A549 (cell line): ENCODE measurements around the gene SEPHS1. TPM values are rescaled to one million over a fixed set of nuclear protein-coding genes. Genes with fewer than 3 reads are reported as not detected.

Source experiments
- ATAC-seq, 2 experiments: fragments of 200-7000 bp in 1 of 2; fragments of >200 bp in 1 of 2; cut with Nextera tagmentation in 1 of 2; cut with Tn5 transposase in 1 of 2; 3 replicates each; pipeline versions ENCODE4 v1.8.0 to v1.9.1; 2018 to 2020; ENCODE audit warnings: mild to moderate bottlenecking in 1 of 2, moderate library complexity in 1 of 2
- CTCF ChIA-PET: fragments of 300-600 bp; sonication (Branson Sonifier 250); formaldehyde crosslinking; extraction: SDS; loops from one replicate; lab custom pipeline; 2021; ENCODE audit warnings: antibody characterized with exemption, inconsistent platforms; lab: Yijun Ruan, JAX
- POLR2A ChIA-PET: fragments of 350-600 bp; formaldehyde crosslinking; extraction: SDS; loops from one replicate; lab custom pipeline; 2021; ENCODE audit warnings: antibody characterized with exemption, inconsistent platforms; lab: Yijun Ruan, JAX
- DNase-seq, 2 experiments: peaks; one replicate each; pipeline versions ENCODE4 v3.0.0 to v3.0.0-alpha.2; 2011 to 2016; ENCODE audit warnings: low read depth in 1 of 2, low spot score in 1 of 2
- FAIRE-seq: peaks from 2 replicates; lab custom pipeline; 2011; peaks lifted over from hg19 to GRCh38; lab: Jason Lieb, UNC
- H3K27ac ChIP-seq, 2 experiments: fragments of >200 bp; sonication (Bioruptor Twin); formaldehyde crosslinking; 3 replicates each; pipeline ENCODE4 v1.5.1; 2016 to 2017
- H3K4me1 ChIP-seq: fragments of >200 bp; sonication (Bioruptor Twin); formaldehyde crosslinking; 3 replicates; pipeline ENCODE4 v1.6.1; 2016
- H3K4me2 ChIP-seq: fragments of >200 bp; sonication (Bioruptor Twin); formaldehyde crosslinking; 3 replicates; pipeline ENCODE4 v1.6.1; 2016
- H3K4me3 ChIP-seq: fragments of >200 bp; sonication (Bioruptor Twin); formaldehyde crosslinking; 3 replicates; pipeline ENCODE4 v1.5.1; 2016
- H3K9me3 ChIP-seq: fragments of >200 bp; sonication (Bioruptor Twin); formaldehyde crosslinking; 3 replicates; pipeline ENCODE4 v1.6.1; 2016
- CBX8 ChIP-seq: fragments of 200-600 bp; sonication (generic); IDR thresholded peaks from 2 replicates; pipeline ENCODE4 v1.6.1; 2016
- CEBPB ChIP-seq, 2 experiments: fragments of >200 bp in 1 of 2; sonication (Bioruptor Twin) in 1 of 2; formaldehyde crosslinking in 1 of 2; IDR thresholded peaks; 2 replicates each; pipeline ENCODE4 v1.6.1; 2012 to 2016
- FOSL2 ChIP-seq, 2 experiments: fragments of 450-650 bp in 1 of 2; fragments of >200 bp in 1 of 2; sonication (Bioruptor Twin) in 1 of 2; formaldehyde crosslinking; IDR thresholded peaks; 2 replicates each; pipeline versions ENCODE4 v1.5.0 to v1.6.1; 2016 to 2020; ENCODE audit warnings: mild to moderate bottlenecking in 1 of 2, moderate library complexity in 1 of 2
- FOXS1 ChIP-seq: fragments of 250-450 bp; sonication (Bioruptor Pico); IDR thresholded peaks from 2 replicates; pipeline ENCODE4 v1.5.0; 2020; ENCODE audit warnings: mild to moderate bottlenecking, moderate library complexity
- HDAC2 ChIP-seq: fragments of 200-600 bp; sonication (generic); IDR thresholded peaks from 2 replicates; pipeline ENCODE4 v1.6.1; 2016
- HEYL ChIP-seq: fragments of 250-450 bp; sonication (Bioruptor Pico); IDR thresholded peaks from 2 replicates; pipeline ENCODE4 v1.8.0; 2021; ENCODE audit warnings: mild to moderate bottlenecking, moderate library complexity
- HOXB13 ChIP-seq: fragments of 250-450 bp; sonication (Bioruptor Pico); IDR thresholded peaks from 2 replicates; pipeline ENCODE4 v1.5.0; 2020; ENCODE audit warnings: low read depth, mild to moderate bottlenecking, moderate library complexity
- JUN ChIP-seq, 2 experiments: fragments of >200 bp; sonication (Bioruptor Twin); formaldehyde crosslinking; IDR thresholded peaks; 2 replicates in 1 of 2; 3 replicates in 1 of 2; pipeline ENCODE4 v1.6.1; 2016 to 2017
- JUNB ChIP-seq: fragments of >200 bp; sonication (Bioruptor Twin); formaldehyde crosslinking; IDR thresholded peaks from 2 replicates; pipeline ENCODE4 v1.6.1; 2016
- MAX ChIP-seq: IDR thresholded peaks from 2 replicates; pipeline ENCODE4 v1.6.1; 2012
- NPAS2 ChIP-seq: fragments of 250-450 bp; sonication (Bioruptor Pico); IDR thresholded peaks from 2 replicates; pipeline ENCODE4 v1.8.0; 2022; ENCODE audit warnings: mild to moderate bottlenecking, moderate library complexity, borderline replicate concordance
- PHF8 ChIP-seq: fragments of 200-600 bp; sonication (generic); IDR thresholded peaks from 2 replicates; pipeline ENCODE4 v1.6.1; 2016; ENCODE audit warnings: low read depth, mild to moderate bottlenecking, antibody characterized with exemption, moderate library complexity, borderline replicate concordance
- POLR2A ChIP-seq: IDR thresholded peaks from 2 replicates; pipeline ENCODE4 v1.6.1; 2012; ENCODE audit warnings: mild to moderate bottlenecking, low read length
- RNF2 ChIP-seq: fragments of 200-600 bp; sonication (generic); IDR thresholded peaks from 2 replicates; pipeline ENCODE4 v1.6.1; 2016; ENCODE audit warnings: low read depth, mild to moderate bottlenecking, antibody characterized with exemption, moderate library complexity, borderline replicate concordance
- SMC3 ChIP-seq: fragments of >200 bp; sonication (Bioruptor Twin); formaldehyde crosslinking; IDR thresholded peaks from 3 replicates; pipeline ENCODE4 v1.6.1; 2018; ENCODE audit warnings: inconsistent platforms
- TFCP2L1 ChIP-seq: fragments of 250-450 bp; sonication (Bioruptor Pico); IDR thresholded peaks from 2 replicates; pipeline ENCODE4 v1.5.0; 2021; ENCODE audit warnings: mild to moderate bottlenecking
- ZNF302 ChIP-seq: fragments of 250-450 bp; sonication (Bioruptor Pico); IDR thresholded peaks from 2 replicates; pipeline ENCODE4 v1.9.0; 2021; ENCODE audit warnings: inconsistent platforms, mild to moderate bottlenecking, moderate library complexity
- WGBS: methylation state at CpG from one replicate; pipeline ENCODE4 v1.1.6; 2017; ENCODE audit errors: missing lambda C conversion rate; 5-methylcytosine and 5-hydroxymethylcytosine counted together
- polyA minus RNA-seq: library from RNA; depleted of rRNA, polyadenylated mRNA; stranded (reverse); fragments of >200 nt; gene quantifications from 2 replicates; pipeline ENCODE4 v1.2.3, GENCODE V29; 2011; rRNA and poly(A)+ RNA removed
- polyA plus RNA-seq, 4 experiments: library from polyadenylated mRNA; depleted of rRNA in 3 of 4; stranded (reverse); fragments of >200 nt; fragmentation: RNase III in 1 of 4; extraction: RNeasy Plus Mini Kit Qiagen cat#74134 plus additional on column Dnase treatment in 1 of 4; gene quantifications; 2 replicates in 3 of 4; 3 replicates in 1 of 4; pipeline ENCODE4 v1.2.3, GENCODE V29; 2011 to 2017
- TF ChIP-seq, protein P1 (sequence below): fragments of >200 bp; sonication (Bioruptor Twin); formaldehyde crosslinking; IDR thresholded peaks from 3 replicates; pipeline ENCODE4 v1.6.1; 2016
- TF ChIP-seq, protein P2 (sequence below): IDR thresholded peaks from 2 replicates; pipeline ENCODE4 v1.6.1; 2012; ENCODE audit warnings: low read depth, borderline replicate concordance
- TF ChIP-seq, protein P3 (sequence below): fragments of >200 bp; sonication (Bioruptor Twin); formaldehyde crosslinking; IDR thresholded peaks from 3 replicates; pipeline ENCODE4 v1.5.1; 2016
- TF ChIP-seq, protein P4 (sequence below): IDR thresholded peaks from 2 replicates; pipeline ENCODE4 v1.6.1; 2012

Gene SEPHS1, protein sequence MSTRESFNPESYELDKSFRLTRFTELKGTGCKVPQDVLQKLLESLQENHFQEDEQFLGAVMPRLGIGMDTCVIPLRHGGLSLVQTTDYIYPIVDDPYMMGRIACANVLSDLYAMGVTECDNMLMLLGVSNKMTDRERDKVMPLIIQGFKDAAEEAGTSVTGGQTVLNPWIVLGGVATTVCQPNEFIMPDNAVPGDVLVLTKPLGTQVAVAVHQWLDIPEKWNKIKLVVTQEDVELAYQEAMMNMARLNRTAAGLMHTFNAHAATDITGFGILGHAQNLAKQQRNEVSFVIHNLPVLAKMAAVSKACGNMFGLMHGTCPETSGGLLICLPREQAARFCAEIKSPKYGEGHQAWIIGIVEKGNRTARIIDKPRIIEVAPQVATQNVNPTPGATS
- polyA plus RNA-seq (2011; rRNA removed) = 114 and 124 TPM in 2 replicates
- polyA plus RNA-seq (2012; cell fraction: cytosol; rRNA removed) = 57.6 and 66.5 TPM in 2 replicates
- polyA plus RNA-seq (2012; cell fraction: nucleus; rRNA removed) = 33.8 and 43.2 TPM in 2 replicates
- polyA plus RNA-seq (2017; fragmentation: RNase III; extraction: RNeasy Plus Mini Kit Qiagen cat#74134 plus additional on column Dnase treatment) = 71.4 to 82.5 TPM (median 78.6 TPM) in 3 replicates
- polyA minus RNA-seq = 72.6 and 85.9 TPM in 2 replicates

DNA sequence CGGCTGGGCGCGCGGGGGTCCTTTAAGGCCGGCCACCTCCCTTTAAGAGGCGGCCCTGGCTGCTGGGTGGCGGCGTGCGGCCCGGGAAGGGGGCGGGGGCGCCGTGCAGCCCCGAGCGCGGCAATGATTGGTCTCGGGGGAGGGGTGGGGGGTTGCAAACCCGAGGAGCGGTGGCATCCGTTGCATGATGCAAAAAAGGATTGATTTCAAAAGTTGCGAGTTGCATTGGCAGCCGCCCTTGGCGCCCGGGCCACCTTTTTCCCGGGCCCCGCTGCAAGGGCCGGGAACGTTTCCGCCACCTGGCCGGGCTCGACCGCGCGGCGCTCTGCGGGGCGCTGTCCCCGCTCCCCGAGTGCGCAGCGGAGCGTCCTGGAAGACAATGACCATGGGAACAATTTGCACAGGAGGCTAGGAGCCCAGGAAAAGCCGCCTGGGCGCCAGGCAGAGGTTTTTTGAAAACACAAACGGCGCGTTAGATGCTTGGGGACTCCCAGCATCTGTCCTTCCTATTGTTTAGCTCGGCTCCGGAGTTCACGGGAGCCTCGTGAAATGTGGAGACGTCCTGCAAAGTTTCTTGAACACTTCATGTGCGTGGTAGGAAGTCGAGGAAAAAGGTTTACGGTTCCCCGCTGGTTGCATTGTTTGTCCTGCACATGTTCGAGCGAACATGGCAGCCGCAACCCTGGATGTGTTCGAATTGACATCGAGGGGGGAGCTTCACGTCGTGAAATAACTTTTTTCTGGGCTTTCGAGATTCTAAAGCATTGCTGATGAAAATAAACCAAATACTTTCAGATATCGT lies at the start of gene SEPHS1:
Gene SEPHS1, minus strand, starts transcription at position 78 of the 802 bp plus-strand sequence. CDS start 3,343 bp downstream, outside the sequence.
- Histone ChIP-seq H3K9me3 (no peaks in the 10 kb centered on the region), H3K27ac (peak within 1 kb of the TSS; percentile 98 to 100), H3K4me3 (peak within 1 kb of the TSS; percentile 89), H3K4me1 (peaks cover 12% of the 10 kb centered on the region), H3K4me2 (peak within 1 kb of the TSS; percentile 98)
- TF ChIP-seq HDAC2 (peak; percentile 57; the same call in 1 of the 2 replicates), NPAS2 (CRISPR knock-in tag) (no peak), MAX (peak; percentile 60), CBX8 (no peak), FOXS1 (no peak), HEYL (CRISPR knock-in tag) (no peak), FOSL2 (IDR thresholded peaks at IDR 0.05) (no peak), FOSL2 (CRISPR knock-in tag; IDR thresholded peaks at IDR 0.05) (no peak), PHF8 (peak; percentile 54), JUNB (no peak), HOXB13 (CRISPR knock-in tag) (no peak), RNF2 (no peak), JUN (IDR thresholded peaks at IDR 0.05) (peak; percentile 74 to 86), CEBPB (IDR thresholded peaks at IDR 0.05) (0 out of 4 replicates have a peak, but pooled peaks of 1 of the 2 experiments have one; percentile 54), SMC3 (no peak), TFCP2L1 (no peak), ZNF302 (CRISPR knock-in tag) (no peak), POLR2A (peak; percentile 65)
- TF ChIP-seq, protein P1, sequence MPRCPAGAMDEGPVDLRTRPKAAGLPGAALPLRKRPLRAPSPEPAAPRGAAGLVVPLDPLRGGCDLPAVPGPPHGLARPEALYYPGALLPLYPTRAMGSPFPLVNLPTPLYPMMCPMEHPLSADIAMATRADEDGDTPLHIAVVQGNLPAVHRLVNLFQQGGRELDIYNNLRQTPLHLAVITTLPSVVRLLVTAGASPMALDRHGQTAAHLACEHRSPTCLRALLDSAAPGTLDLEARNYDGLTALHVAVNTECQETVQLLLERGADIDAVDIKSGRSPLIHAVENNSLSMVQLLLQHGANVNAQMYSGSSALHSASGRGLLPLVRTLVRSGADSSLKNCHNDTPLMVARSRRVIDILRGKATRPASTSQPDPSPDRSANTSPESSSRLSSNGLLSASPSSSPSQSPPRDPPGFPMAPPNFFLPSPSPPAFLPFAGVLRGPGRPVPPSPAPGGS = peak; percentile 70; the same call in 1 of the 3 replicates
- TF ChIP-seq, protein P2, sequence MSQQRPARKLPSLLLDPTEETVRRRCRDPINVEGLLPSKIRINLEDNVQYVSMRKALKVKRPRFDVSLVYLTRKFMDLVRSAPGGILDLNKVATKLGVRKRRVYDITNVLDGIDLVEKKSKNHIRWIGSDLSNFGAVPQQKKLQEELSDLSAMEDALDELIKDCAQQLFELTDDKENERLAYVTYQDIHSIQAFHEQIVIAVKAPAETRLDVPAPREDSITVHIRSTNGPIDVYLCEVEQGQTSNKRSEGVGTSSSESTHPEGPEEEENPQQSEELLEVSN = peak; percentile 49
- TF ChIP-seq, protein P3, sequence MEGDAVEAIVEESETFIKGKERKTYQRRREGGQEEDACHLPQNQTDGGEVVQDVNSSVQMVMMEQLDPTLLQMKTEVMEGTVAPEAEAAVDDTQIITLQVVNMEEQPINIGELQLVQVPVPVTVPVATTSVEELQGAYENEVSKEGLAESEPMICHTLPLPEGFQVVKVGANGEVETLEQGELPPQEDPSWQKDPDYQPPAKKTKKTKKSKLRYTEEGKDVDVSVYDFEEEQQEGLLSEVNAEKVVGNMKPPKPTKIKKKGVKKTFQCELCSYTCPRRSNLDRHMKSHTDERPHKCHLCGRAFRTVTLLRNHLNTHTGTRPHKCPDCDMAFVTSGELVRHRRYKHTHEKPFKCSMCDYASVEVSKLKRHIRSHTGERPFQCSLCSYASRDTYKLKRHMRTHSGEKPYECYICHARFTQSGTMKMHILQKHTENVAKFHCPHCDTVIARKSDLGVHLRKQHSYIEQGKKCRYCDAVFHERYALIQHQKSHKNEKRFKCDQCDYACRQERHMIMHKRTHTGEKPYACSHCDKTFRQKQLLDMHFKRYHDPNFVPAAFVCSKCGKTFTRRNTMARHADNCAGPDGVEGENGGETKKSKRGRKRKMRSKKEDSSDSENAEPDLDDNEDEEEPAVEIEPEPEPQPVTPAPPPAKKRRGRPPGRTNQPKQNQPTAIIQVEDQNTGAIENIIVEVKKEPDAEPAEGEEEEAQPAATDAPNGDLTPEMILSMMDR = peak; percentile 25; the same call in 2 of the 3 replicates
- TF ChIP-seq, protein P4, sequence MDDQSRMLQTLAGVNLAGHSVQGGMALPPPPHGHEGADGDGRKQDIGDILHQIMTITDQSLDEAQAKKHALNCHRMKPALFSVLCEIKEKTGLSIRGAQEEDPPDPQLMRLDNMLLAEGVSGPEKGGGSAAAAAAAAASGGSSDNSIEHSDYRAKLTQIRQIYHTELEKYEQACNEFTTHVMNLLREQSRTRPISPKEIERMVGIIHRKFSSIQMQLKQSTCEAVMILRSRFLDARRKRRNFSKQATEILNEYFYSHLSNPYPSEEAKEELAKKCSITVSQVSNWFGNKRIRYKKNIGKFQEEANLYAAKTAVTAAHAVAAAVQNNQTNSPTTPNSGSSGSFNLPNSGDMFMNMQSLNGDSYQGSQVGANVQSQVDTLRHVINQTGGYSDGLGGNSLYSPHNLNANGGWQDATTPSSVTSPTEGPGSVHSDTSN = peak; percentile 32; the same call in 1 of the 2 replicates
- POLR2A ChIA-PET = interaction anchor here (0.6 to 1.1 kb wide), 5 partner anchors 13 to 238 kb away, joined by 3 to 8 read pairs (median 5); partner anchors contain the start of genes PHYH and PRPF18
- DNase-seq (peak; percentile 82 to 90), FAIRE-seq (no peak), ATAC-seq (peak; percentile 80 to 90)
- WGBS = under 1% methylated on average over 39 of the region's 65 CpGs
- CTCF ChIA-PET = interaction anchor here (0.8 to 1.2 kb wide), 3 partner anchors 10 to 136 kb away, joined by 3 read pairs; no protein-coding TSS in a partner anchor
